Lung (tissue), 12 donors: ENCODE measurements around the gene PKHD1. TPM values are rescaled to one million over a fixed set of nuclear protein-coding genes. Genes with fewer than 3 reads are reported as not detected.

Source experiments
- ATAC-seq: fragments of 200-7000 bp; cut with Tn5 transposase; one replicate; pipeline ENCODE4 v1.9.1; 2020; ENCODE audit warnings: moderate number of reproducible peaks; ENCODE audit not compliant: insufficient read depth, low FRiP score
- DNase-seq, 3 donors: peaks; one replicate each; pipeline ENCODE4 v3.0.0-alpha.2; 2013 to 2017
- H3K27ac ChIP-seq, 2 donors: one replicate each; pipeline ENCODE4 v1.5.1; 2013; ENCODE audit warnings: mild to moderate bottlenecking in 2 of 2, moderate library complexity in 2 of 2, control low read depth in 1 of 2, inconsistent platforms in 1 of 2, low read depth in 1 of 2, low read length in 1 of 2
- H3K27me3 ChIP-seq, 3 donors: one replicate each; pipeline ENCODE4 v1.5.1; 2013; ENCODE audit warnings: low read length in 2 of 3; ENCODE audit not compliant: control insufficient read depth in 3 of 3, insufficient read depth in 3 of 3
- H3K36me3 ChIP-seq, 4 donors: one replicate each; pipeline ENCODE4 v1.5.1; 2013; ENCODE audit warnings: low read length in 4 of 4, mild to moderate bottlenecking in 1 of 4, moderate library complexity in 1 of 4; ENCODE audit not compliant: control insufficient read depth in 4 of 4, insufficient read depth in 4 of 4
- H3K4me1 ChIP-seq, 5 donors: one replicate each; pipeline ENCODE4 v1.5.1; 2013; ENCODE audit warnings: low read length in 5 of 5, mild to moderate bottlenecking in 2 of 5, moderate library complexity in 1 of 5; ENCODE audit not compliant: control insufficient read depth in 5 of 5, insufficient read depth in 5 of 5
- H3K4me3 ChIP-seq: one replicate; pipeline ENCODE4 v1.5.1; 2013; ENCODE audit warnings: mild to moderate bottlenecking, control low read depth, moderate library complexity
- H3K9ac ChIP-seq, 2 donors: one replicate each; pipeline ENCODE4 v1.5.1; 2013; ENCODE audit warnings: low read length in 2 of 2, control low read depth in 1 of 2; ENCODE audit not compliant: insufficient read depth in 1 of 2
- H3K9me3 ChIP-seq, 4 donors: one replicate each; pipeline ENCODE4 v1.5.1; 2013; ENCODE audit warnings: low read length in 3 of 4, mild to moderate bottlenecking in 1 of 4, moderate library complexity in 1 of 4; ENCODE audit not compliant: control insufficient read depth in 4 of 4, insufficient read depth in 3 of 4
- WGBS, 2 donors: extraction: QIAGEN DNeasy Blood & Tissue Kit; methylation state at CpG; one replicate each; pipeline ENCODE4 v1.1.7; 2013; 5-methylcytosine and 5-hydroxymethylcytosine counted together
- polyA plus RNA-seq, 2 donors: library from polyadenylated mRNA; stranded (reverse); fragments of 200-250 nt; gene quantifications; one replicate each; pipeline ENCODE4 v1.2.1, GENCODE V29; 2013
- total RNA-seq, 2 donors: library from RNA; depleted of rRNA in 1 of 2; stranded (reverse); fragments of >200 nt in 1 of 2; gene quantifications; one replicate each; pipeline ENCODE4 v1.2.1, GENCODE V29; 2014 to 2021
- TF ChIP-seq, protein P1 (sequence below): IDR thresholded peaks from 2 replicates; pipeline ENCODE4 v1.5.1; 2012; ENCODE audit warnings: mild to moderate bottlenecking; ENCODE audit errors: control extremely low read depth, extremely low read depth
- donor health status: control.
- donor health status: control.
- donor health status: Bipolar disorder and iron deficiency.
- donor health status: healthy.
- donor health status: DM: yes; HTN: yes; CAD: no.

Gene PKHD1
- total and polyA plus RNA-seq, 4 donors: 0.01 to 6.1 (median 0.09) TPM

DNA sequence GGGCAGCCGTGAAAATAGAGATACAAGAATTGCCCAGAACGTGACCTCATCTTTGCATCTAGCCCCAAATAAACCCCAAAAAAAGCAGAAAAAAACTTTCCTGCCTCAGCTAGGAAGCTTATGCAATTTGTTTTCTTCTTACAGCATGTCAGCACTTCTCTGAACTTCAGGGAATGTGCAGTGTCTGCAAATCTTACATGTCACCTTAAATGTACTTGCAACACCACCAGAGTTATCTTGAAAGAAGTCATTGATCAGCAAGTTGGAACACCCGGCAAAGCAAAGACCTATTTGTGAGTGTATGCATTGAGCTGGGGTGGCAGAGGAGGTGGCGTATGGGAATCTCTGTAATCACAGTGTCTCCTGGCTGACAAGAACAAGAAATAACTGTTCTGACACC lies 123.4 kb downstream of the PKHD1 start:
- no peak for DNase-seq
- H3K4me1 ChIP-seq: no peaks in the 10 kb centered on the region
- no peak overlapping the region for H3K27ac ChIP-seq
- TF ChIP-seq, protein P1, sequence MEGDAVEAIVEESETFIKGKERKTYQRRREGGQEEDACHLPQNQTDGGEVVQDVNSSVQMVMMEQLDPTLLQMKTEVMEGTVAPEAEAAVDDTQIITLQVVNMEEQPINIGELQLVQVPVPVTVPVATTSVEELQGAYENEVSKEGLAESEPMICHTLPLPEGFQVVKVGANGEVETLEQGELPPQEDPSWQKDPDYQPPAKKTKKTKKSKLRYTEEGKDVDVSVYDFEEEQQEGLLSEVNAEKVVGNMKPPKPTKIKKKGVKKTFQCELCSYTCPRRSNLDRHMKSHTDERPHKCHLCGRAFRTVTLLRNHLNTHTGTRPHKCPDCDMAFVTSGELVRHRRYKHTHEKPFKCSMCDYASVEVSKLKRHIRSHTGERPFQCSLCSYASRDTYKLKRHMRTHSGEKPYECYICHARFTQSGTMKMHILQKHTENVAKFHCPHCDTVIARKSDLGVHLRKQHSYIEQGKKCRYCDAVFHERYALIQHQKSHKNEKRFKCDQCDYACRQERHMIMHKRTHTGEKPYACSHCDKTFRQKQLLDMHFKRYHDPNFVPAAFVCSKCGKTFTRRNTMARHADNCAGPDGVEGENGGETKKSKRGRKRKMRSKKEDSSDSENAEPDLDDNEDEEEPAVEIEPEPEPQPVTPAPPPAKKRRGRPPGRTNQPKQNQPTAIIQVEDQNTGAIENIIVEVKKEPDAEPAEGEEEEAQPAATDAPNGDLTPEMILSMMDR: no peak
- no peak overlapping the region for H3K4me3 ChIP-seq
- no peaks in the 10 kb centered on the region for H3K27me3 ChIP-seq
- no peak for ATAC-seq
- H3K36me3 ChIP-seq: no peaks in the 10 kb centered on the region
- WGBS, 2 donors: 60 to 84% methylated on average over 4 of the region's 4 CpGs
- H3K9ac ChIP-seq: no peak overlapping the region
- no peaks in the 10 kb centered on the region for H3K9me3 ChIP-seq

DNA sequence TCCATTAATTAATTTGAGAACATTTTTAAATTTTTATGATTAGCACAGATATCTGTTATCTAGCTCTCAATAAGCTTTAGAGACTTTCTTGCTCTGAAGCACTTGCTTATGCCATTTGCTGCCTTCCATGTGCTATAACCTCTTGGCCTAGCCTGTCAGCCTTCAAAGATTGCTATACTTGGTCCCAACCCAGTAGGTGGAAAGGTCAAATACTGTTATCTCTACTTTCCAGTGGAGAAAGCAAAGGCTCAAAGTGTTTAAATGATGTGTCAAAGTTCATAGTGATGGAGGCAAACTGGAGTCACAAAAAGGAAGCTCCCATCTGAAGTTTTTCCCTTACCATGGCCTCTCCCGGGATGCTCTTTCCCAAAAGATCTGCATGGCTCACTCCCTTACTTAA lies 125.1 kb downstream of the PKHD1 start:
- Histone ChIP-seq H3K9ac (no peak overlapping the region), H3K4me1 (no peaks in the 10 kb centered on the region), H3K27ac (no peak overlapping the region), H3K4me3 (no peak overlapping the region), H3K27me3 (no peaks in the 10 kb centered on the region), H3K36me3 (no peaks in the 10 kb centered on the region), H3K9me3 (no peaks in the 10 kb centered on the region)
- 60 to 62% methylated on average over 1 of the region's 1 CpG for WGBS, 2 donors
- DNase-seq: no peak
- ATAC-seq: no peak
- TF ChIP-seq, protein P1: no peak

DNA sequence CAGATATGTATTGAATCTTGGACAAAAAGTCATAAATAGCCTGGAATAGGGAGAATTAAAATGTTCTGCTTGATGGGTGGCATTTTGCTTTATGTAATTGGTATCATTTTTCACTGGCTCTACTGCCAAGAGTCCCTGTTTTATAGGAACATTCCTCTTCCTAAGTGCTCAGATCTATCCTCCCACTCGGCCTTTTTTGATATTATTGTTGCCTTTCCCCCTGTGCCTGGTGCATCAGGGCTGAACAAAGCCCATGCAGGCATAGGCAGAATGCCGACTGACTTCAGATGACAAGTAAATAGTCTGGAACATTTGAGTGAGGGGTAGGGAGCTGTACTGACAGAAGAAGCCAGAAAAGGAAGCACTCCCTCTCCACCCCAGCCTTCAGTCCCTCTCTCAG lies 127.0 kb downstream of the PKHD1 start:
- TF ChIP-seq, protein P1: no peak
- WGBS, 2 donors: 43 to 75% methylated on average over 2 of the region's 2 CpGs
- Histone ChIP-seq H3K27ac (no peak overlapping the region), H3K36me3 (no peaks in the 10 kb centered on the region), H3K9ac (no peak overlapping the region), H3K4me3 (no peak overlapping the region), H3K27me3 (no peaks in the 10 kb centered on the region), H3K9me3 (no peaks in the 10 kb centered on the region), H3K4me1 (no peaks in the 10 kb centered on the region)
- ATAC-seq (no peak), DNase-seq (no peak)

DNA sequence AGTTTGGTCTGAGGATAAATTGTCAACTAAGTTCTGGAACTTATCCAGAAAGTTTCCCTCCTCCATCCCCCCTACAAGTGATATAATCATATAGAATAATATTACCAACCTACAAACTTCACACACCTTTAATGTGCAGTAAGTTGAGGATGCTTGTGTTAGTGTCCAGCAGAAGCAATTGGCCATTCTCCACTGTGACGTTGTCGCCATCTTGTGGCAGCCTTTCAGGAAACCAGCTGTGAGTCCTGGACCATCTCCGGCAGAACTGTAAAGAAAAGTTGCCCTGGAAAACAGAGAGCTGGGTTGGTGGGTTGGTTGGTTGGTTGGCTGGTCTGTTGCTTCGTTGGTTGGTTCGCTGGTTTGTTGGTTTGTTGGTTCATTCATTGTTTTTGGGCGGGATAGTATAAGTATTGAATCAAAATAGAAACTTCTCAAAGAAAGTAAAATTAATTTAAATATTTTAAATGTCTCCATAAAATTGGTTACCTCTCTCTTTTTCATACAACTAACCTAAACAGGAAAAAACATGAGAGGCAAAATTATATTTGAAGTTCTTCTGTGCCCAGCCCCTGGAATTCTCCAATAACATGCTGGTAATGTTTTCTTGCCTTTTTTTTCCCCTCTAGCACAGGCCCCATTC lies 127.5 kb downstream of the PKHD1 start:
- DNase-seq (peak; percentile 72 to 82 (median 75)), ATAC-seq (peak; percentile 47)
- TF ChIP-seq, protein P1: peak; percentile 15
- Histone ChIP-seq H3K9me3 (no peaks in the 10 kb centered on the region), H3K4me1 (no peaks in the 10 kb centered on the region), H3K4me3 (no peak overlapping the region), H3K9ac (no peak overlapping the region), H3K36me3 (no peaks in the 10 kb centered on the region), H3K27me3 (no peaks in the 10 kb centered on the region), H3K27ac (no peak overlapping the region)
- WGBS, 2 donors: 12 to 17% methylated on average over 6 of the region's 6 CpGs
